SK-N-SH (cell line): Measurements from ENCODE around the gene ATCAY.

Experiments used
- FOXM1 ChIP-seq: IDR thresholded peaks from 2 replicates; pipeline ENCODE4 v1.4.0; 2012; ENCODE audit warnings: low read depth, mild to moderate bottlenecking
- JUND ChIP-seq: IDR thresholded peaks from 2 replicates; pipeline ENCODE4 v1.4.0; 2012
- RFX5 ChIP-seq: IDR thresholded peaks from 2 replicates; pipeline ENCODE4 v1.6.1; 2012; ENCODE audit warnings: mild to moderate bottlenecking, improper control_type of control experiment, low read length
- SIN3A ChIP-seq: IDR thresholded peaks from 2 replicates; pipeline ENCODE4 v1.6.1; 2012; ENCODE audit warnings: low read depth, mild to moderate bottlenecking, low read length, moderate library complexity, borderline replicate concordance
- SMC3 ChIP-seq: IDR thresholded peaks from 2 replicates; pipeline ENCODE4 v1.6.1; 2012; ENCODE audit warnings: low read depth, low read length, improper control_type of control experiment
- TEAD4 ChIP-seq: IDR thresholded peaks from 2 replicates; pipeline ENCODE4 v1.4.0; 2012; ENCODE audit warnings: mild to moderate bottlenecking, borderline replicate concordance; ENCODE audit not compliant: insufficient read depth
- TF ChIP-seq, protein P1 (sequence below): IDR thresholded peaks from 2 replicates; pipeline ENCODE4 v1.4.0; 2012; ENCODE audit warnings: low read depth
- TF ChIP-seq, protein P2 (sequence below): fragments of 200-600 bp; sonication (generic); IDR thresholded peaks from 2 replicates; pipeline ENCODE4 v1.6.1; 2017; ENCODE audit warnings: antibody characterized with exemption, mild to moderate bottlenecking, moderate library complexity

DNA sequence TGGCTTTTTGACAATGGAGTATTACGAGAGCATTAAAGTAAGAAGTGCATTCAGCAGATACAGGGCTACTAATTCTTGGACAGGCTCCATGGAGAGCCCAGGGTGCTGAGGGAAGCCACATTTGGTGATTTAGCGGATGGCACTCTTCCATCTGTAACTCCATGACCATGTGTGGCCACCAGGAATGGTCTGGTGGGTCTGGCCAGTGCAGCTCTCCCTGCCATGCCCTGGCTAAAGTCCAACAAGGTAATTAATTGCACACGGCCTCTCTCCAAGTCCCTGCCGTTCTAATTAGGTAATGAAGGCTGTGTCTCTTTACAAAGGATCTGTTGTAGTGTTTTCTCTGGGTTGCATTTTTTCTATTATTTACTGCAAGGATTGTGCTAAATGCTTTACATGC is 7.3 kb upstream of the ATCAY start:
- TF ChIP-seq, protein P1, sequence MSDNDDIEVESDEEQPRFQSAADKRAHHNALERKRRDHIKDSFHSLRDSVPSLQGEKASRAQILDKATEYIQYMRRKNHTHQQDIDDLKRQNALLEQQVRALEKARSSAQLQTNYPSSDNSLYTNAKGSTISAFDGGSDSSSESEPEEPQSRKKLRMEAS = no peak
- no peak for TF ChIP-seq RFX5
- TF ChIP-seq, protein P2, sequence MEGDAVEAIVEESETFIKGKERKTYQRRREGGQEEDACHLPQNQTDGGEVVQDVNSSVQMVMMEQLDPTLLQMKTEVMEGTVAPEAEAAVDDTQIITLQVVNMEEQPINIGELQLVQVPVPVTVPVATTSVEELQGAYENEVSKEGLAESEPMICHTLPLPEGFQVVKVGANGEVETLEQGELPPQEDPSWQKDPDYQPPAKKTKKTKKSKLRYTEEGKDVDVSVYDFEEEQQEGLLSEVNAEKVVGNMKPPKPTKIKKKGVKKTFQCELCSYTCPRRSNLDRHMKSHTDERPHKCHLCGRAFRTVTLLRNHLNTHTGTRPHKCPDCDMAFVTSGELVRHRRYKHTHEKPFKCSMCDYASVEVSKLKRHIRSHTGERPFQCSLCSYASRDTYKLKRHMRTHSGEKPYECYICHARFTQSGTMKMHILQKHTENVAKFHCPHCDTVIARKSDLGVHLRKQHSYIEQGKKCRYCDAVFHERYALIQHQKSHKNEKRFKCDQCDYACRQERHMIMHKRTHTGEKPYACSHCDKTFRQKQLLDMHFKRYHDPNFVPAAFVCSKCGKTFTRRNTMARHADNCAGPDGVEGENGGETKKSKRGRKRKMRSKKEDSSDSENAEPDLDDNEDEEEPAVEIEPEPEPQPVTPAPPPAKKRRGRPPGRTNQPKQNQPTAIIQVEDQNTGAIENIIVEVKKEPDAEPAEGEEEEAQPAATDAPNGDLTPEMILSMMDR = no peak
- TF ChIP-seq FOXM1 = no peak
- no peak for TF ChIP-seq SMC3
- no peak for TF ChIP-seq SIN3A
- no peak for TF ChIP-seq TEAD4
- no peak for TF ChIP-seq JUND
